ENCODE data around the gene DPH3. TPM values are rescaled to one million over a fixed set of nuclear protein-coding genes. Genes with fewer than 3 reads are reported as not detected.

The DPH3 gene
- polyA plus RNA-seq, 1 experiment: 11.4 TPM

DNA sequence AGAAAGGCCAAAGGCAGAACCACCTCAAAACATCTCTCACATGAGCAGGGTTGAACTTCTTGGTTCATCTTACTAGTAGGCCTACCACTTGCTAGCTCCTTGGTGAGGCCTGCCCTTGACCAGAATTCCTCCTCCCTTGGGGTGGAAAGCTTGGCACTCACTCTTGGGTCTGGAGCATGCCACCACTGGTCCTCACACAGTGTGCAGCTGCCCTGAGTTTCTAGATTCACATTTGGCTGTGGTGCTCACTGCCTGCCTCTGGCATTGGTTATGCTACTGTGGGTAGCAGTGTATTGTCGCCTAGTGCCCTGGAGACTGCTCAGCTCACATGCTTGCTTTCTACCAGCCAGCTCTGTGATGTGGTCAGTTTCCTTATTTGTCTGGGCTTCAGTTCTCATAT lies 23.9 kb upstream of the DPH3 start:
- ChIA-PET POLR2A (no interaction called here), CTCF (interaction anchor here (0.7 to 4.4 kb wide), 5 partner anchors 224 to 262 kb away, joined by 3 to 59 read pairs (median 4); no protein-coding TSS in a partner anchor)
- no peak overlapping the region for H3K4me3 ChIP-seq (ENCODE audit: low read depth, low read length)
- TF ChIP-seq, protein P1, sequence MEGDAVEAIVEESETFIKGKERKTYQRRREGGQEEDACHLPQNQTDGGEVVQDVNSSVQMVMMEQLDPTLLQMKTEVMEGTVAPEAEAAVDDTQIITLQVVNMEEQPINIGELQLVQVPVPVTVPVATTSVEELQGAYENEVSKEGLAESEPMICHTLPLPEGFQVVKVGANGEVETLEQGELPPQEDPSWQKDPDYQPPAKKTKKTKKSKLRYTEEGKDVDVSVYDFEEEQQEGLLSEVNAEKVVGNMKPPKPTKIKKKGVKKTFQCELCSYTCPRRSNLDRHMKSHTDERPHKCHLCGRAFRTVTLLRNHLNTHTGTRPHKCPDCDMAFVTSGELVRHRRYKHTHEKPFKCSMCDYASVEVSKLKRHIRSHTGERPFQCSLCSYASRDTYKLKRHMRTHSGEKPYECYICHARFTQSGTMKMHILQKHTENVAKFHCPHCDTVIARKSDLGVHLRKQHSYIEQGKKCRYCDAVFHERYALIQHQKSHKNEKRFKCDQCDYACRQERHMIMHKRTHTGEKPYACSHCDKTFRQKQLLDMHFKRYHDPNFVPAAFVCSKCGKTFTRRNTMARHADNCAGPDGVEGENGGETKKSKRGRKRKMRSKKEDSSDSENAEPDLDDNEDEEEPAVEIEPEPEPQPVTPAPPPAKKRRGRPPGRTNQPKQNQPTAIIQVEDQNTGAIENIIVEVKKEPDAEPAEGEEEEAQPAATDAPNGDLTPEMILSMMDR (IDR thresholded peaks at IDR 0.05; ENCODE audit: insufficient read depth, low read depth, low read length): no peak
- peaks cover 4% of the 10 kb centered on the region; the same call in 1 of the 2 replicates for H3K36me3 ChIP-seq (ENCODE audit: control insufficient read depth, insufficient read depth, low read length)
- no peaks in the 10 kb centered on the region for H3K27me3 ChIP-seq (ENCODE audit: control insufficient read depth, insufficient read depth, low read length)
- no peak for DNase-seq (ENCODE audit: low read depth)

DNA sequence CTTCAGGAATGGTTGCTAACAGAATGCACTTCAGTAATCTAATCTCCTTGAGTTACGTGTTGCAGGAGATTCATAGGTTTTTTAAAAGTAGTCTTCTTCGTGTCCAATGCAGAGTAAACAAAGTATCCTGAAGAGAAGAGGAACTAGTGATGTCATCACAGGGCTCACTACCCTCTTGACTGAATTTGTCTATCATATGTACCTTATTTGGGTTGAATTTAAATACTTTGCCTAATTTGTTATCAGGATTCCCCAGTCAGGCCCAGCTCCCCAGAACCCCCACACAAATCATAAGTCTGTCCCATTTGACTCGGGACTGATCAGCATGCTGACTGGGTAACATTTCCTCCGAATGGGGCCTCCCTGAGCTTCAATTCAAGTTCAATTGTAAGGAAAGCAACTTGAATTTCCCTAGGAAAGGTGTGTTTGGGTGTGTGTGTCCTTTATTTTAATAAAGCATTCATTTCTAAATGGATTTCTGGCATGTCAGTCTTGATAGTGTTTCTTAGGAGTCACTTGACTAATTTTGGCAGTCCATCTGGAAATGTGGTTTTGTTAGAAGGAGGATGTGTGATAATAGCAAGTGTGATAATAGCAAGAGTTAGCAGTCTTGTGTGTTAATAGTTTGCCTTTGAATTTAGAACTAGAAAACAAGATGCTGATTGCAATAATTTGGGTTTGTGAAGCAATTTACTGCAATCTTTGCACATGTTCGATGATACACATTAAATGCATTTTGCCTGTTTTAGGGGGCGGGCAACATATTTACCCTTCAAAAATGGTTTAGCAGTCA lies 22.2 kb upstream of the DPH3 start:
- TF ChIP-seq, protein P1 (IDR thresholded peaks at IDR 0.05; ENCODE audit: insufficient read depth, low read depth, low read length): no peak
- Histone ChIP-seq H3K36me3 (ENCODE audit: control insufficient read depth, insufficient read depth, low read length) (peaks cover 4% of the 10 kb centered on the region; the same call in 1 of the 2 replicates), H3K4me3 (ENCODE audit: low read depth, low read length) (no peak overlapping the region), H3K27me3 (ENCODE audit: control insufficient read depth, insufficient read depth, low read length) (no peaks in the 10 kb centered on the region)
- CTCF ChIA-PET: interaction anchor here (1.1 to 2.0 kb wide), 3 partner anchors 18 to 263 kb away, joined by 4 to 5 read pairs (median 4); partner anchors contain the start of gene OXNAD1
- POLR2A ChIA-PET: no interaction called here
- DNase-seq (ENCODE audit: low read depth): no peak

DNA sequence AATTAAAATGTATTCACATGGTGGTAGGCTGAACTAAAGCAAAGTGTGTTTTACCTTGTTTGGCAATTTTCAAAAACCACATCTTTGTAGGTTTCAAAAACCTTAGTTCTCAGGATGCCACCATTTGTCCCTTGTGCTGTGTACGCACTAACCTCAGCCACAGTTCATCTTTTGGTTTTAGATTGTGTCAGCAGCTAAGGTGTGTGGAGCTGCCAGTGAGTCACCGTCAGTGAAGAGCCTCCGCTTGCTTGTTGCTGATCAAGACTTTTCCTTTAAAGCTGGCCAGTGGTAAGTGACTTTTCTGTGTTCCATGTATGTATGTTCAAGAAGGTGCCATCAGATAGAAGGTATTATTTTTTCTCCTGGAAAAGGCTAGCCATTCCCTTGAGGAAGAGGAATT lies 21.4 kb upstream of the DPH3 start:
- TF ChIP-seq, protein P1 (IDR thresholded peaks at IDR 0.05; ENCODE audit: insufficient read depth, low read depth, low read length): no peak
- DNase-seq (ENCODE audit: low read depth): no peak
- POLR2A ChIA-PET: no interaction called here
- H3K27me3 ChIP-seq (ENCODE audit: control insufficient read depth, insufficient read depth, low read length): no peaks in the 10 kb centered on the region
- H3K4me3 ChIP-seq (ENCODE audit: low read depth, low read length): no peak overlapping the region
- peaks cover 4% of the 10 kb centered on the region; the same call in 1 of the 2 replicates for H3K36me3 ChIP-seq (ENCODE audit: control insufficient read depth, insufficient read depth, low read length)
- CTCF ChIA-PET: interaction anchor here (1.1 to 2.0 kb wide), 5 partner anchors 17 to 264 kb away, joined by 4 to 5 read pairs (median 4); partner anchors contain the start of gene OXNAD1

DNA sequence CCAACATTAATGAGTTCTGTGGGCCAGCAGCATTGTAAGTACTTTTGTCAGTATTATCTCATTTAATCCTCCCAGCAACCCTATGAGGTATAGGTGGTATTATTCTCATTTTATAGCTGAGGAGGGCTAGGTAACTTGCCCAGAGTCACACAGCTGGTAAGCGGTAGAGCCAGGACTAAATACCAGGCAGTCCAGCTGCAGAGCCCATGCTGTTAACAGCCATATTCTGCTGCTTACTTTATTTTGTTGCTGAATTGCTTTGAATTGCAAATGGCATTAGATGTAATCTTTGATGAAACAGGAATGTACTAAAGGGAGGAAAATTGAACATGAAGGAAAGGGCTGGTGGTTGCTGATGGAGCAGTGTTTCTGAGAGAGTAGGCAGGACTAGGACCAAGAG lies 19.9 kb upstream of the DPH3 start:
- CTCF ChIA-PET: interaction anchor here (0.9 to 1.3 kb wide), 2 partner anchors 233 to 260 kb away, joined by 3 to 5 read pairs; no protein-coding TSS in a partner anchor
- Histone ChIP-seq H3K4me3 (ENCODE audit: low read depth, low read length) (no peak overlapping the region), H3K27me3 (ENCODE audit: control insufficient read depth, insufficient read depth, low read length) (no peaks in the 10 kb centered on the region), H3K36me3 (ENCODE audit: control insufficient read depth, insufficient read depth, low read length) (peaks cover 4% of the 10 kb centered on the region; the same call in 1 of the 2 replicates)
- DNase-seq (ENCODE audit: low read depth): no peak
- TF ChIP-seq, protein P1 (IDR thresholded peaks at IDR 0.05; ENCODE audit: insufficient read depth, low read depth, low read length): no peak
- POLR2A ChIA-PET: no interaction called here

DNA sequence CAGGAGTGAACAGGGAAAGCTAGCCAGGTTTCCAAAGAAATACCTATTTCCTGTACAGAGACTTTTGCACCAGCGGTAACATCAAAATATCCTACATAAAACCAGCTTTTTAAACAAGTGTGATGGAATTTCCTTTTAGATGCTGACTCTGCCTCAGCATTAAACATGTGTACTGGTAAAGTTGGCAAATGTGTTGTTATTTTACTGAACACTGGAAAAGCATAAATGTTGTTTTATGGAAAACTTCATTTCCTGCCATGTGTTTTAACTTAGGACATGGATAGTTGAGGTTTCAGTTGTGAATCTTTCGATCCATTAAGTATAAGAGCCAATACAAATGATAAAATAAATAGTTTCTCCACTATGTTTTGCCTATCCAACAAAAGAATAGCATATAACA lies 15.9 kb upstream of the DPH3 start:
- DNase-seq (ENCODE audit: low read depth): peak; percentile 45
- H3K4me3 ChIP-seq (ENCODE audit: low read depth, low read length): no peak overlapping the region
- H3K27me3 ChIP-seq (ENCODE audit: control insufficient read depth, insufficient read depth, low read length): no peaks in the 10 kb centered on the region
- ChIA-PET CTCF (interaction anchor here (0.6 to 2.6 kb wide), 3 partner anchors 10 to 271 kb away, joined by 3 to 10 read pairs (median 4); no protein-coding TSS in a partner anchor), POLR2A (no interaction called here)
- H3K36me3 ChIP-seq (ENCODE audit: control insufficient read depth, insufficient read depth, low read length): 0 out of 2 replicates have a peak, but pooled peaks cover 1% of the 10 kb centered on the region
- TF ChIP-seq, protein P1 (IDR thresholded peaks at IDR 0.05; ENCODE audit: insufficient read depth, low read depth, low read length): no peak
